ENCODE data around the gene COPS7A. TPM values are rescaled to one million over a fixed set of nuclear protein-coding genes. Genes with fewer than 3 reads are reported as not detected.

The COPS7A gene
- total and polyA plus RNA-seq, 2 donors (not counting 1 experiment from before 2014, with no cell fraction given) = 28.3 to 46.0 TPM

GRCh38 chr12:6724409-6724797 is 557 bp downstream of the COPS7A start:
- Histone ChIP-seq H3K36me3 (replicated peaks in 1 of 2; ENCODE audit: control extremely low read depth in 1 of 2, control insufficient read depth in 1 of 2, extremely low read depth in 1 of 2, insufficient read depth in 2 of 2, low read length in 1 of 2) (peaks cover 2 to 24% of the 10 kb centered on the region in 2 experiments), H3K4me1 (ENCODE audit: control insufficient read depth in 2 of 2, insufficient read depth in 2 of 2, low read length in 2 of 2) (peaks cover 13 to 17% of the 10 kb centered on the region in 2 donors), H3K9ac (ENCODE audit: low read length) (peak overlapping the region; percentile 64), H4K20me1 (ENCODE audit: control insufficient read depth, insufficient read depth, low read length, poor library complexity, severe bottlenecking) (no peaks in the 10 kb centered on the region), H3K27ac (ENCODE audit: low read length in 2 of 2) (peak overlapping the region; percentile 81 to 86), H3K4me3 (ENCODE audit: control extremely low read depth in 1 of 5, extremely low read depth in 1 of 5, insufficient read depth in 1 of 5, low read depth in 2 of 5, low read length in 4 of 5) (peak overlapping the region; percentile 53 to 63 (median 63)), H3K27me3 (replicated peaks in 1 of 4; ENCODE audit: control extremely low read depth in 1 of 4, control insufficient read depth in 3 of 4, insufficient read depth in 4 of 4, low read length in 3 of 4) (no peaks in the 10 kb centered on the region), H3K79me2 (ENCODE audit: control insufficient read depth, insufficient read depth, low read length) (peaks cover 13% of the 10 kb centered on the region), H3K4me2 (replicated peaks; ENCODE audit: low read depth, low read length, poor library complexity, severe bottlenecking) (peak overlapping the region; percentile 79), H3K9me3 (ENCODE audit: control extremely low read depth in 1 of 3, control insufficient read depth in 2 of 3, insufficient read depth in 1 of 3, low read length in 2 of 3) (no peaks in the 10 kb centered on the region), H2AFZ (ENCODE audit: insufficient read depth, low read depth, low read length, poor library complexity, severe bottlenecking) (peak overlapping the region; percentile 91)
- WGBS (ENCODE audit: insufficient coverage) = 7% methylated on average over 8 of the region's 10 CpGs
- no peaks in the 10 kb centered on the region for H3K27me3 Mint-ChIP-seq
- ChIA-PET POLR2A (interaction anchor here (0.7 to 2.2 kb wide), 15 partner anchors 21 to 253 kb away, joined by 3 to 51 read pairs (median 5); partner anchors contain the start of genes C12orf57, CDCA3, MLF2 and NOP2), CTCF (interaction anchor here (0.7 to 3.6 kb wide), 17 partner anchors 10 to 301 kb away, joined by 3 to 34 read pairs (median 5); partner anchors contain the start of genes MLF2, NOP2, PTMS and SPSB2)
- peak overlapping the region; percentile 94 for H3K27ac Mint-ChIP-seq
- DNase-seq (no peak), ATAC-seq (ENCODE audit: low read depth) (peak; percentile 7)
- TF ChIP-seq CTCF (IDR thresholded peaks at IDR 0.05) (no peak), EZH2 (IDR thresholded peaks at IDR 0.05; ENCODE audit: borderline replicate concordance, insufficient read depth, low read depth, low read length, poor library complexity, severe bottlenecking) (no peak)
- H3K4me1 Mint-ChIP-seq = peaks cover 19% of the 10 kb centered on the region
- peak overlapping the region; percentile 91 for H3K4me3 Mint-ChIP-seq
- intact Hi-C loops (cut with micrococcal nuclease) = loop anchor here (1.0 to 2.0 kb wide), 6 partner anchors 28 to 149 kb away; partner anchors contain the start of genes CHD4, ING4, MLF2 and SPSB2
- H3K9me3 Mint-ChIP-seq (ENCODE audit: insufficient read depth) = no peaks in the 10 kb centered on the region

GRCh38 chr12:6725350-6725749 is 1.5 kb downstream of the COPS7A start:
- no peak overlapping the region for H3K27ac ChIP-seq (ENCODE audit: low read length in 2 of 2)
- ATAC-seq (ENCODE audit: low read depth) (no peak), DNase-seq (no peak)
- no peak overlapping the region for H3K9ac ChIP-seq (ENCODE audit: low read length)
- POLR2A ChIA-PET = interaction anchor here (0.8 to 1.5 kb wide), 2 partner anchors 36 to 90 kb away, joined by 3 to 4 read pairs; partner anchors contain the start of gene ZNF384
- H3K4me1 ChIP-seq (ENCODE audit: control insufficient read depth in 2 of 2, insufficient read depth in 2 of 2, low read length in 2 of 2) = peaks cover 13 to 17% of the 10 kb centered on the region in 2 donors
- H4K20me1 ChIP-seq (ENCODE audit: control insufficient read depth, insufficient read depth, low read length, poor library complexity, severe bottlenecking) = no peaks in the 10 kb centered on the region
- H3K9me3 Mint-ChIP-seq (ENCODE audit: insufficient read depth) = no peaks in the 10 kb centered on the region
- no peak overlapping the region for H3K4me3 ChIP-seq (ENCODE audit: control extremely low read depth in 1 of 5, extremely low read depth in 1 of 5, insufficient read depth in 1 of 5, low read depth in 2 of 5, low read length in 4 of 5)
- 100% methylated on average over 2 of the region's 7 CpGs for whole genome bisulfite sequencing (ENCODE audit: insufficient coverage)
- H3K27ac Mint-ChIP-seq = no peak overlapping the region
- no peak overlapping the region for H2AFZ ChIP-seq (ENCODE audit: insufficient read depth, low read depth, low read length, poor library complexity, severe bottlenecking)
- H3K4me2 ChIP-seq (replicated peaks; ENCODE audit: low read depth, low read length, poor library complexity, severe bottlenecking) = no peak overlapping the region
- peak overlapping the region; percentile 68 for H3K4me3 Mint-ChIP-seq
- no peaks in the 10 kb centered on the region for H3K27me3 ChIP-seq (replicated peaks in 1 of 4; ENCODE audit: control extremely low read depth in 1 of 4, control insufficient read depth in 3 of 4, insufficient read depth in 4 of 4, low read length in 3 of 4)
- intact Hi-C loops (cut with micrococcal nuclease) = loop anchor here (2.0 kb wide), 1 partner anchor 29 kb away; no protein-coding TSS in a partner anchor
- H3K9me3 ChIP-seq (ENCODE audit: control extremely low read depth in 1 of 3, control insufficient read depth in 2 of 3, insufficient read depth in 1 of 3, low read length in 2 of 3) = no peaks in the 10 kb centered on the region
- peaks cover 7 to 34% of the 10 kb centered on the region in 2 experiments for H3K36me3 ChIP-seq (replicated peaks in 1 of 2; ENCODE audit: control extremely low read depth in 1 of 2, control insufficient read depth in 1 of 2, extremely low read depth in 1 of 2, insufficient read depth in 2 of 2, low read length in 1 of 2)
- no peaks in the 10 kb centered on the region for H3K27me3 Mint-ChIP-seq
- CTCF ChIA-PET = interaction anchor here (1.4 to 3.6 kb wide), 4 partner anchors 28 to 41 kb away, joined by 5 to 34 read pairs (median 16); partner anchors contain the start of genes MLF2, PTMS and ZNF384
- peaks cover 19% of the 10 kb centered on the region for H3K4me1 Mint-ChIP-seq
- TF ChIP-seq CTCF (IDR thresholded peaks at IDR 0.05) (no peak), EZH2 (IDR thresholded peaks at IDR 0.05; ENCODE audit: borderline replicate concordance, insufficient read depth, low read depth, low read length, poor library complexity, severe bottlenecking) (no peak)
- H3K79me2 ChIP-seq (ENCODE audit: control insufficient read depth, insufficient read depth, low read length) = peaks cover 13% of the 10 kb centered on the region

Measured in B cell (primary cell).